ENCODE data around the gene ARID1B. TPM values are rescaled to one million over a fixed set of nuclear protein-coding genes. Genes with fewer than 3 reads are reported as not detected.
A peak's percentile ranks its signal among the peaks of the same experiment; 100 is the strongest.

The ARID1B gene
- total and polyA plus RNA-seq, 11 donors: 15.3 to 76.1 (median 40.7) TPM

DNA sequence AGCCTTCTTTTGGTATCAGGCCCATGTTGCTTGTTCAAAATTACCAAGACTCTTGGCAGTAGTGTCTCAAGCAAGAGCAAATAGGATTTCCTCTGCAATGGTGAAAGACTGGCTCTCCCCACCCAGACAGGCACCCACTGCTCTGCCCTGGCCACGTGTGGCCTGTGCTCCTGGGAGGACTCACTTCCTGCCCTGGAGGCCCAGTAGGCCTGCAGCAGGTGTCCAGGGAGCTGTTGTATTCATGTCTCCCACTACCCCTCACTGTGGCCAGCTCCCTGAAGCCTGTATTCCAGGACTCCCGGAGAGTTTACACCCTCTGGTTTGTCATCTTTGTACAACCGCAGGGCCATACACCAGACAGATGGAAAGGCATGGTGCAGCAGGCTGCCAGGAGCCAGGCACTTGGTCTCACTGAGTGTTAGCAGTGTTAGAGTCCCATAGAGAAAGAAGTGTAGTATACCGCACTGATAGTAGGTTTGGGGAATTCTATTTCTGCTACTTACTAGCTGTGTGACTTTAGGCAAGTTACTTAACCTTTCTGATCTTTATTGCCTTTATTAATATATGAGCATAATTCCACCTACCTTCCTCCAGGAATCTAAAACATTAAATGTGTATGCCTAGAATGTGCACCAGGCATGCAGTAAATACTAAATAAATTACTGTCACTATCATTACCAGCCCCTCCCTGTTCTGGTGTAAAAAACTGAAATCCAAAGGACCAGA lies 386.4 kb downstream of the ARID1B start:
- no peaks in the 10 kb centered on the region for H3K9me3 ChIP-seq
- H3K36me3 ChIP-seq: peaks cover 0 to 34% (median 20%) of the 10 kb centered on the region in 9 donors
- WGBS, 4 donors: 76 to 84% (median 81%) methylated on average over 2 to 4 of the region's 4 CpGs
- intact Hi-C loops (cut with DNase I): no loop called here
- DNase-seq (no peak), ATAC-seq (peak in 3 of 4 donors; percentile 14 to 39 (median 24))
- TF ChIP-seq, protein P1, sequence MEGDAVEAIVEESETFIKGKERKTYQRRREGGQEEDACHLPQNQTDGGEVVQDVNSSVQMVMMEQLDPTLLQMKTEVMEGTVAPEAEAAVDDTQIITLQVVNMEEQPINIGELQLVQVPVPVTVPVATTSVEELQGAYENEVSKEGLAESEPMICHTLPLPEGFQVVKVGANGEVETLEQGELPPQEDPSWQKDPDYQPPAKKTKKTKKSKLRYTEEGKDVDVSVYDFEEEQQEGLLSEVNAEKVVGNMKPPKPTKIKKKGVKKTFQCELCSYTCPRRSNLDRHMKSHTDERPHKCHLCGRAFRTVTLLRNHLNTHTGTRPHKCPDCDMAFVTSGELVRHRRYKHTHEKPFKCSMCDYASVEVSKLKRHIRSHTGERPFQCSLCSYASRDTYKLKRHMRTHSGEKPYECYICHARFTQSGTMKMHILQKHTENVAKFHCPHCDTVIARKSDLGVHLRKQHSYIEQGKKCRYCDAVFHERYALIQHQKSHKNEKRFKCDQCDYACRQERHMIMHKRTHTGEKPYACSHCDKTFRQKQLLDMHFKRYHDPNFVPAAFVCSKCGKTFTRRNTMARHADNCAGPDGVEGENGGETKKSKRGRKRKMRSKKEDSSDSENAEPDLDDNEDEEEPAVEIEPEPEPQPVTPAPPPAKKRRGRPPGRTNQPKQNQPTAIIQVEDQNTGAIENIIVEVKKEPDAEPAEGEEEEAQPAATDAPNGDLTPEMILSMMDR (IDR thresholded peaks at IDR 0.05): no peak
- no peak for TF ChIP-seq POLR2A (IDR thresholded peaks at IDR 0.05)
- peaks cover 0 to 16% (median 0%) of the 10 kb centered on the region in 12 donors for H3K4me1 ChIP-seq
- peak overlapping the region in 1 of 12 donors; percentile 2 for H3K27ac ChIP-seq
- H3K27me3 ChIP-seq: no peaks in the 10 kb centered on the region
- H3K4me3 ChIP-seq: no peak overlapping the region

DNA sequence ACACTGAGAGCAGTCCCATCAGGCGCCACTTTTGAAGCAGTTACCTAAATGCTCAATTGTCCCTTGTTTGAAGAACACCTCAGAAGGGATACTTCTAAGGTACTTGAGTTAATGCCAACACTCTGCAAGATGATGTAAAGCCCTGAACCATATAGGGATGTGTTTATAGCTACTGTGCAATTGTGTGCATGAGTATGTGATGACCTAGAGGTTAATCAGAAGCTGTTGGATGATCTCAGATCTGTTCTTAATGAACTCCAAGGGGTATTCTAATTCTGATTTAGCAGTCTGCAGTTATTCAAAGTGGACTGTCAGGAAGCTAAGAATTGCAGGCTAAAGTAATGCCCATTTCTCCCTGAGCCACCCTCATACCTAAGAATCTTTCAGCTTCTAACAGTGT lies 387.8 kb downstream of the ARID1B start:
- H3K4me3 ChIP-seq: no peak overlapping the region
- no peaks in the 10 kb centered on the region for H3K27me3 ChIP-seq
- DNase-seq: no peak
- peaks cover 0 to 27% (median 5%) of the 10 kb centered on the region in 12 donors for H3K4me1 ChIP-seq
- H3K9me3 ChIP-seq: no peaks in the 10 kb centered on the region
- TF ChIP-seq, protein P1 (IDR thresholded peaks at IDR 0.05): no peak
- no peak for TF ChIP-seq POLR2A (IDR thresholded peaks at IDR 0.05)
- ATAC-seq: no peak
- 73 to 100% (median 99%) methylated on average over 1 of the region's 1 CpG for WGBS, 4 donors
- no peak overlapping the region for H3K27ac ChIP-seq
- peaks cover 0 to 42% (median 21%) of the 10 kb centered on the region in 9 donors for H3K36me3 ChIP-seq
- intact Hi-C loops (cut with DNase I): no loop called here

DNA sequence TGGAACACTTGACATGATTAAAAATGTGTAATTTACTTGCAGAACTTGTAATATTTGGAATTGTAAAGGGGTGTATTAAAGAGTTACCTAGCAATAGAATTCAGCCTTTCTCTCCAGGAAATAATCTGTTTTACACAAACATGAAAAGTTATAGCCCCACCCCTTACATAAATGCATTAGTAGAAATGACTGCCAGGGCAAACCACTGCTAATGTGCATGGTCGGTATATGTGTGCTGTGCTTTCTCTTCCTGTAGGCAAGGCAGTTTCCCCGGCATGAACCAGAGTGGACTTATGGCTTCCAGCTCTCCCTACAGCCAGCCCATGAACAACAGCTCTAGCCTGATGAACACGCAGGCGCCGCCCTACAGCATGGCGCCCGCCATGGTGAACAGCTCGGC lies 389.6 kb downstream of the ARID1B start:
- 91 to 96% (median 94%) methylated on average over 8 of the region's 8 CpGs for WGBS, 4 donors
- ATAC-seq: no peak
- H3K9me3 ChIP-seq: no peaks in the 10 kb centered on the region
- DNase-seq: no peak
- H3K4me3 ChIP-seq: no peak overlapping the region
- no peak overlapping the region for H3K27ac ChIP-seq
- peaks cover 0 to 40% (median 21%) of the 10 kb centered on the region in 9 donors for H3K36me3 ChIP-seq
- TF ChIP-seq POLR2A (IDR thresholded peaks at IDR 0.05): no peak
- TF ChIP-seq, protein P1 (IDR thresholded peaks at IDR 0.05): no peak
- no peaks in the 10 kb centered on the region for H3K27me3 ChIP-seq
- H3K4me1 ChIP-seq: peaks cover 0 to 26% (median 6%) of the 10 kb centered on the region in 12 donors
- intact Hi-C loops (cut with DNase I): no loop called here

DNA sequence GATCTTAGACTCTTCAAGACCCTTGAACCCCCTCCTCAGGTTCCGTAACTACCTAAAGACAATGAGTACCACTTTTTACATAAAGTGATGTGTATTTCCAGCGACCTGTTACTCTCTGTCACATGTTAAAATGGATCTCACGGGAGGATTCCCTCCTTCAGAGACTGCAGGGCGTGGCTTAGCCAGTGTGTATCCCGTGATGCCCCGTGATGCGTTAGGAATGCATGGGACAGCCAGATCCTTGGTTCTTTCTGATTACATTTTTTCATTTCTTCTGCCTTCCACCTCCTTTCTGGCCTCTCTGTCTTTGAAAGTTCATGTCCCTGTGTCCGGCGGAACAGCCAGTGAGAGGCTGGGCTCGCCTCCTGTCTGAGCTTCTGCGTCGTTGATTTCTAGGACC lies 390.7 kb downstream of the ARID1B start:
- peaks cover 0 to 24% (median 8%) of the 10 kb centered on the region in 12 donors for H3K4me1 ChIP-seq
- TF ChIP-seq POLR2A (IDR thresholded peaks at IDR 0.05): no peak
- intact Hi-C loops (cut with DNase I): no loop called here
- no peak overlapping the region for H3K27ac ChIP-seq
- 95 to 96% (median 95%) methylated on average over 12 of the region's 12 CpGs for WGBS, 4 donors
- DNase-seq (no peak), ATAC-seq (no peak)
- H3K36me3 ChIP-seq: peaks cover 0 to 40% (median 21%) of the 10 kb centered on the region in 9 donors
- no peaks in the 10 kb centered on the region for H3K27me3 ChIP-seq
- no peaks in the 10 kb centered on the region for H3K9me3 ChIP-seq
- no peak overlapping the region for H3K4me3 ChIP-seq
